Raji (cell line): Measurements from ENCODE around the gene AP4M1.

Source experiments
- POLR2A ChIP-seq: IDR thresholded peaks from 2 replicates; pipeline ENCODE4 v1.6.1; 2011; ENCODE audit warnings: low read depth, low read length, control low read depth; ENCODE audit not compliant: insufficient read depth

The AP4M1 gene

GRCh38 chr7:100156331-100157068, 55.1 kb downstream of the AP4M1 start:
- TF ChIP-seq POLR2A, result no peak; the same call in 1 of the 2 replicates

GRCh38 chr7:100157069-100157333, 55.6 kb downstream of the AP4M1 start:
- TF ChIP-seq POLR2A, result no peak

- peak; percentile 28; the same call in 1 of the 2 replicates for TF ChIP-seq POLR2A
Observed at GRCh38 chr7:100157334-100158228, 56.1 kb downstream of the AP4M1 start.
